Measurements from ENCODE around the gene NCOA1. TPM values are rescaled to one million over a fixed set of nuclear protein-coding genes. Genes with fewer than 3 reads are reported as not detected.

NCOA1 gene
- total and polyA plus RNA-seq, 2 of the 4 experiments (the other 2 are of a cell fraction): 6.7 to 11.3 TPM

DNA sequence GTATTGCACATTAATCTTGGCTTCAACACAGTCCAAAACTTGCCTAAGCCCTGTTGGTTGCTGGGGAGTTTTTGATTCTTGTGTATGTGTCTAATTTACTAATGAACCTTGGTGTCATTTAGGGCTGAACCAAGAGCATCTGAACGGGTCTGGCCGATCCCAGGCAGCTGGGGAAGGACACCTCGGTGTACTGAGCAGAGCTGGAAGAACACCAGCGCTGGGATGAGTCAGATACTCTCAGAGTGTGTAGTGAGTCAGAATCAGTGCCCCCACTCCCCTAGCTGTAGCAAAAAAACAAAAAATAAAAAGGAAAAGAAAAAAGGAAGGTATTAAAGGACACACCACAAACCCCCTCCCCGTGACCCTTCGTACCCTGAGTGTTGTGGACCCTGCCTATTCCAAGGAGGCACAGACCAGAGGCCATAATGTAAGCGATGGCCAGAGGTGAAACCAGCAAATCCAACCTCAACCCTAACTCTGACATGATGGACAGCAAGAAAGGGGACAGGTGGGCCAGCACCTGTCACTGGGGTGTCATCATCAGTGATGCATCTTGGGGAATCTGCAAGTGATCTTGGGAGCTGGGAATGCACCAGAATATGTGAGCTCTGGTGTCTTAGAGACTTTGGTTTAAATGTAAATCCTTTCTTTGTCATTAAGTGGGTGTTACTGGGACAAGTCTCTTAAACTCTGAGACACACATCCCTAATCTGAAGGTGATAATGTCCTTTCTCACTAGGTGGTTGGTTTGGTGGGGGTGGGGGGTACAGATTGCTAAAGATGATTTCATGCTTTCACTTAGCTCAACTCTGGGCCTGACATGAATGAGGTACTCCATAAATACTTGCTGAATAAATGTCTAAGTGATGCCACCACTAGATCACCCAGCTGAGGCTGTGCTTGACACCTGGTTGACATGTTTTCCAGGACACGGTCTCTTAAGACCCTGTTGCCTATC, 34.2 kb upstream of the NCOA1 start:
- H3K18ac ChIP-seq (ENCODE audit: low read depth, low read length): no peak overlapping the region
- CTCF ChIA-PET: no interaction called here
- no peak overlapping the region for H4K91ac ChIP-seq (ENCODE audit: insufficient read depth, low read depth, low read length)
- H4K5ac ChIP-seq (ENCODE audit: low read depth, low read length): no peak overlapping the region
- H2BK120ac ChIP-seq (ENCODE audit: low read depth, low read length): no peak overlapping the region
- no peak overlapping the region for H2AK5ac ChIP-seq (ENCODE audit: low read depth, low read length)
- no peak overlapping the region for H3K4me3 ChIP-seq (ENCODE audit: insufficient read depth, low read depth, low read length)
- H3K14ac ChIP-seq (replicated peaks; ENCODE audit: low read depth, low read length): 0 out of 2 replicates have a peak overlapping the region, but pooled peaks have one; percentile 11
- in situ Hi-C loops (cut with MboI; ENCODE audit: low sequenced_read_pairs): no loop called here
- peak overlapping the region; percentile 40; the same call in 1 of the 2 replicates for H3K4me2 ChIP-seq (ENCODE audit: low read depth, low read length)
- H3K9ac ChIP-seq (ENCODE audit: low read depth, low read length): no peak overlapping the region
- dilution Hi-C loops (cut with HindIII; ENCODE audit: low sequenced_read_pairs, unreplicated experiment): no loop called here
- DNase-seq (peak; percentile 84), ATAC-seq (ENCODE audit: low read depth) (peak; percentile 100)
- POLR2A ChIA-PET (ENCODE audit: unreplicated experiment): no interaction called here
- no peak overlapping the region for H3K4ac ChIP-seq (ENCODE audit: low read depth, low read length)
- no peaks in the 10 kb centered on the region for H3K36me3 ChIP-seq (ENCODE audit: control insufficient read depth, insufficient read depth, low read length)
- H4K8ac ChIP-seq (ENCODE audit: low read depth in 2 of 2, low read length in 2 of 2): no peak overlapping the region
- H3K9me3 ChIP-seq (ENCODE audit: control insufficient read depth, insufficient read depth, low read length): no peaks in the 10 kb centered on the region
- H3K23ac ChIP-seq (ENCODE audit: low read depth, low read length): no peak overlapping the region
- peaks cover 3% of the 10 kb centered on the region; the same call in 1 of the 2 replicates for H3K4me1 ChIP-seq (ENCODE audit: control insufficient read depth, insufficient read depth, low read length)
- intact Hi-C loops (cut with micrococcal nuclease): no loop called here
- peak overlapping the region; percentile 35 for H2AFZ ChIP-seq (replicated peaks; ENCODE audit: low read length, poor library complexity)
- no peaks in the 10 kb centered on the region for H3K79me1 ChIP-seq (ENCODE audit: low read depth in 1 of 2, low read length in 2 of 2)
- no peaks in the 10 kb centered on the region for H4K20me1 ChIP-seq (ENCODE audit: insufficient read depth, low read length)
- no CpG with 5 or more reads among the region's 8 CpGs for WGBS, 2 experiments (ENCODE audit: extremely low coverage in 2 of 2, insufficient read length in 1 of 2)
- no peak overlapping the region for H2BK15ac ChIP-seq (ENCODE audit: low read depth, low read length)
- H3K56ac ChIP-seq (ENCODE audit: extremely low read depth, insufficient read depth, low read length): no peak overlapping the region
- no peak overlapping the region for H2AK9ac ChIP-seq (replicated peaks; ENCODE audit: low read depth, low read length, poor library complexity)
- peaks cover 12% of the 10 kb centered on the region for H3K27me3 ChIP-seq (ENCODE audit: control insufficient read depth, insufficient read depth, low read length)
- H2BK20ac ChIP-seq (ENCODE audit: low read depth, low read length): no peak overlapping the region
- H3K27ac ChIP-seq (ENCODE audit: insufficient read depth, low read length): no peak overlapping the region
- H2BK5ac ChIP-seq (ENCODE audit: low read depth, low read length, poor library complexity, severe bottlenecking): no peak overlapping the region
- no TSS peak for BruUV-seq (replicated peaks)
- 0 out of 2 replicates have a peak, but pooled peaks cover 4% of the 10 kb centered on the region for H3K9me1 ChIP-seq (ENCODE audit: insufficient read depth, low read length)
- 0 out of 2 replicates have a peak, but pooled peaks have one; percentile 8 for TF ChIP-seq RAD21 (IDR thresholded peaks at IDR 0.05; ENCODE audit: low read length)
- no peak for TF ChIP-seq CEBPB (IDR thresholded peaks at IDR 0.05; ENCODE audit: low read depth, low read length)
- TF ChIP-seq CHD1 (IDR thresholded peaks at IDR 0.05; ENCODE audit: low read depth, low read length): no peak
- TF ChIP-seq, protein P1, sequence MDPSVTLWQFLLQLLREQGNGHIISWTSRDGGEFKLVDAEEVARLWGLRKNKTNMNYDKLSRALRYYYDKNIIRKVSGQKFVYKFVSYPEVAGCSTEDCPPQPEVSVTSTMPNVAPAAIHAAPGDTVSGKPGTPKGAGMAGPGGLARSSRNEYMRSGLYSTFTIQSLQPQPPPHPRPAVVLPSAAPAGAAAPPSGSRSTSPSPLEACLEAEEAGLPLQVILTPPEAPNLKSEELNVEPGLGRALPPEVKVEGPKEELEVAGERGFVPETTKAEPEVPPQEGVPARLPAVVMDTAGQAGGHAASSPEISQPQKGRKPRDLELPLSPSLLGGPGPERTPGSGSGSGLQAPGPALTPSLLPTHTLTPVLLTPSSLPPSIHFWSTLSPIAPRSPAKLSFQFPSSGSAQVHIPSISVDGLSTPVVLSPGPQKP (IDR thresholded peaks at IDR 0.05; ENCODE audit: borderline replicate concordance, low read depth, low read length): no peak
- TF ChIP-seq RFX5 (IDR thresholded peaks at IDR 0.05; ENCODE audit: low read depth, low read length): no peak
- no peak for TF ChIP-seq POLR2A (IDR thresholded peaks at IDR 0.05; ENCODE audit: low read depth, low read length)
- TF ChIP-seq SMC3 (IDR thresholded peaks at IDR 0.05; ENCODE audit: low read depth, low read length): no peak
- no peak for TF ChIP-seq BHLHE40 (IDR thresholded peaks at IDR 0.05; ENCODE audit: low read depth, low read length)
- TF ChIP-seq, protein P2, sequence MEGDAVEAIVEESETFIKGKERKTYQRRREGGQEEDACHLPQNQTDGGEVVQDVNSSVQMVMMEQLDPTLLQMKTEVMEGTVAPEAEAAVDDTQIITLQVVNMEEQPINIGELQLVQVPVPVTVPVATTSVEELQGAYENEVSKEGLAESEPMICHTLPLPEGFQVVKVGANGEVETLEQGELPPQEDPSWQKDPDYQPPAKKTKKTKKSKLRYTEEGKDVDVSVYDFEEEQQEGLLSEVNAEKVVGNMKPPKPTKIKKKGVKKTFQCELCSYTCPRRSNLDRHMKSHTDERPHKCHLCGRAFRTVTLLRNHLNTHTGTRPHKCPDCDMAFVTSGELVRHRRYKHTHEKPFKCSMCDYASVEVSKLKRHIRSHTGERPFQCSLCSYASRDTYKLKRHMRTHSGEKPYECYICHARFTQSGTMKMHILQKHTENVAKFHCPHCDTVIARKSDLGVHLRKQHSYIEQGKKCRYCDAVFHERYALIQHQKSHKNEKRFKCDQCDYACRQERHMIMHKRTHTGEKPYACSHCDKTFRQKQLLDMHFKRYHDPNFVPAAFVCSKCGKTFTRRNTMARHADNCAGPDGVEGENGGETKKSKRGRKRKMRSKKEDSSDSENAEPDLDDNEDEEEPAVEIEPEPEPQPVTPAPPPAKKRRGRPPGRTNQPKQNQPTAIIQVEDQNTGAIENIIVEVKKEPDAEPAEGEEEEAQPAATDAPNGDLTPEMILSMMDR (conservative IDR thresholded peaks at IDR 0.05; ENCODE audit: low read depth, low read length): no peak
- TF ChIP-seq, protein P3, sequence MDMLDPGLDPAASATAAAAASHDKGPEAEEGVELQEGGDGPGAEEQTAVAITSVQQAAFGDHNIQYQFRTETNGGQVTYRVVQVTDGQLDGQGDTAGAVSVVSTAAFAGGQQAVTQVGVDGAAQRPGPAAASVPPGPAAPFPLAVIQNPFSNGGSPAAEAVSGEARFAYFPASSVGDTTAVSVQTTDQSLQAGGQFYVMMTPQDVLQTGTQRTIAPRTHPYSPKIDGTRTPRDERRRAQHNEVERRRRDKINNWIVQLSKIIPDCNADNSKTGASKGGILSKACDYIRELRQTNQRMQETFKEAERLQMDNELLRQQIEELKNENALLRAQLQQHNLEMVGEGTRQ (IDR thresholded peaks at IDR 0.05; ENCODE audit: low read depth, low read length): no peak
- TF ChIP-seq RCOR1 (IDR thresholded peaks at IDR 0.05; ENCODE audit: insufficient replicate concordance, low read length): no peak
- TF ChIP-seq MAZ (IDR thresholded peaks at IDR 0.05; ENCODE audit: borderline replicate concordance, low read depth, low read length): peak; percentile 76; the same call in 1 of the 2 replicates
- TF ChIP-seq MAFK (IDR thresholded peaks at IDR 0.05; ENCODE audit: low read depth, low read length): no peak
- no peak for TF ChIP-seq NFE2L2 (IDR thresholded peaks at IDR 0.05; ENCODE audit: low read depth, low read length)

All from IMR-90 (cell line).